Endothelial cell of umbilical vein (primary cell): ENCODE data around the gene SCML2.

Experiments
- JUN ChIP-seq: IDR thresholded peaks from 2 replicates; pipeline ENCODE4 v1.6.1; 2011; ENCODE audit warnings: borderline replicate concordance, low read depth; ENCODE audit not compliant: insufficient read length, insufficient read depth
- POLR2A ChIP-seq: IDR thresholded peaks from 2 replicates; pipeline ENCODE4 v1.6.1; 2012; ENCODE audit warnings: low read depth, mild to moderate bottlenecking, control low read depth, low read length
- POLR2AphosphoS5 ChIP-seq: IDR thresholded peaks from 2 replicates; pipeline ENCODE4 v1.6.1; 2012; ENCODE audit warnings: low read depth, mild to moderate bottlenecking, control low read depth, low read length, moderate library complexity; ENCODE audit not compliant: insufficient read depth
- TF ChIP-seq, protein P1 (sequence below), 2 donors: IDR thresholded peaks; 1 replicate in 1 of 2; 2 replicates in 1 of 2; pipeline ENCODE4 v1.5.1; 2011; ENCODE audit warnings: low read length in 2 of 2, mild to moderate bottlenecking in 2 of 2, moderate library complexity in 2 of 2, control low read depth in 1 of 2, inconsistent platforms in 1 of 2, low read depth in 1 of 2; ENCODE audit not compliant: insufficient read depth in 1 of 2; ENCODE audit errors: extremely low read depth in 1 of 2
- TF ChIP-seq, protein P2 (sequence below): IDR thresholded peaks from 2 replicates; pipeline ENCODE4 v1.6.1; 2011; ENCODE audit not compliant: insufficient read depth, insufficient read length

DNA sequence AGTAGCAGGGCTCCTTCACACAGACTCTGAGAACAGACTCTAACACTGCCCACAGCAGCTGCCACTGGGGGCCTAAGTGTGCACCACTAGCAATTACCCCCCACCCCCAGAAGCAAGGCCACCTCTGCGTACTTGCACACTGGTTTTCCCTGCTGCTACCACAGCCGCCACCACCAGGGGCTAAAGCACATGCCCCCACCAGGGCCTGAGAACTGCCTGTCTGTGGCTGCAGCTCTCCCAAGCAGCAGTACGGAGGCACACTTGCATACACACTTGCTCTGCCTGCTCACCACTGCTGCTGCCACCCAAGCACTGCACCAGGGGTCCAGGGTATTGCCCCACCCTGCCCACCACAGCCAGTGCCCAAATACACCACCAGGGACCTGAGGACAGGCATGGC, 59.6 kb downstream of the SCML2 start:
- TF ChIP-seq, protein P1, sequence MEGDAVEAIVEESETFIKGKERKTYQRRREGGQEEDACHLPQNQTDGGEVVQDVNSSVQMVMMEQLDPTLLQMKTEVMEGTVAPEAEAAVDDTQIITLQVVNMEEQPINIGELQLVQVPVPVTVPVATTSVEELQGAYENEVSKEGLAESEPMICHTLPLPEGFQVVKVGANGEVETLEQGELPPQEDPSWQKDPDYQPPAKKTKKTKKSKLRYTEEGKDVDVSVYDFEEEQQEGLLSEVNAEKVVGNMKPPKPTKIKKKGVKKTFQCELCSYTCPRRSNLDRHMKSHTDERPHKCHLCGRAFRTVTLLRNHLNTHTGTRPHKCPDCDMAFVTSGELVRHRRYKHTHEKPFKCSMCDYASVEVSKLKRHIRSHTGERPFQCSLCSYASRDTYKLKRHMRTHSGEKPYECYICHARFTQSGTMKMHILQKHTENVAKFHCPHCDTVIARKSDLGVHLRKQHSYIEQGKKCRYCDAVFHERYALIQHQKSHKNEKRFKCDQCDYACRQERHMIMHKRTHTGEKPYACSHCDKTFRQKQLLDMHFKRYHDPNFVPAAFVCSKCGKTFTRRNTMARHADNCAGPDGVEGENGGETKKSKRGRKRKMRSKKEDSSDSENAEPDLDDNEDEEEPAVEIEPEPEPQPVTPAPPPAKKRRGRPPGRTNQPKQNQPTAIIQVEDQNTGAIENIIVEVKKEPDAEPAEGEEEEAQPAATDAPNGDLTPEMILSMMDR (IDR thresholded peaks at IDR 0.05; ENCODE audit: extremely low read depth in 1 of 2, insufficient read depth in 1 of 2, low read depth in 1 of 2, low read length in 2 of 2) = no peak
- TF ChIP-seq POLR2AphosphoS5 (no peak), POLR2A (no peak), JUN (no peak)
- TF ChIP-seq, protein P2, sequence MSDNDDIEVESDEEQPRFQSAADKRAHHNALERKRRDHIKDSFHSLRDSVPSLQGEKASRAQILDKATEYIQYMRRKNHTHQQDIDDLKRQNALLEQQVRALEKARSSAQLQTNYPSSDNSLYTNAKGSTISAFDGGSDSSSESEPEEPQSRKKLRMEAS = no peak
